ENCODE results near the gene CNGB1.

GRCh38 chr16:57925310-57925709 lies 45.6 kb downstream of the CNGB1 start:
- TF ChIP-seq, protein P1, sequence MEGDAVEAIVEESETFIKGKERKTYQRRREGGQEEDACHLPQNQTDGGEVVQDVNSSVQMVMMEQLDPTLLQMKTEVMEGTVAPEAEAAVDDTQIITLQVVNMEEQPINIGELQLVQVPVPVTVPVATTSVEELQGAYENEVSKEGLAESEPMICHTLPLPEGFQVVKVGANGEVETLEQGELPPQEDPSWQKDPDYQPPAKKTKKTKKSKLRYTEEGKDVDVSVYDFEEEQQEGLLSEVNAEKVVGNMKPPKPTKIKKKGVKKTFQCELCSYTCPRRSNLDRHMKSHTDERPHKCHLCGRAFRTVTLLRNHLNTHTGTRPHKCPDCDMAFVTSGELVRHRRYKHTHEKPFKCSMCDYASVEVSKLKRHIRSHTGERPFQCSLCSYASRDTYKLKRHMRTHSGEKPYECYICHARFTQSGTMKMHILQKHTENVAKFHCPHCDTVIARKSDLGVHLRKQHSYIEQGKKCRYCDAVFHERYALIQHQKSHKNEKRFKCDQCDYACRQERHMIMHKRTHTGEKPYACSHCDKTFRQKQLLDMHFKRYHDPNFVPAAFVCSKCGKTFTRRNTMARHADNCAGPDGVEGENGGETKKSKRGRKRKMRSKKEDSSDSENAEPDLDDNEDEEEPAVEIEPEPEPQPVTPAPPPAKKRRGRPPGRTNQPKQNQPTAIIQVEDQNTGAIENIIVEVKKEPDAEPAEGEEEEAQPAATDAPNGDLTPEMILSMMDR (conservative IDR thresholded peaks at IDR 0.05; ENCODE audit: low read length) = no peak
- no peak for TF ChIP-seq EZH2phosphoT487 (IDR thresholded peaks at IDR 0.05; ENCODE audit: borderline replicate concordance)

Data from Loucy (cell line).